DMS153 treated with DMSO at 0.1 percent for 48 hours (cell line): ENCODE measurements around the gene PTPRZ1.

Source experiments
- DNase-seq: peaks from one replicate; lab custom pipeline; 2025; ENCODE audit not compliant: unreplicated experiment; lab: John Stamatoyannopoulos, UW

Gene PTPRZ1

DNA sequence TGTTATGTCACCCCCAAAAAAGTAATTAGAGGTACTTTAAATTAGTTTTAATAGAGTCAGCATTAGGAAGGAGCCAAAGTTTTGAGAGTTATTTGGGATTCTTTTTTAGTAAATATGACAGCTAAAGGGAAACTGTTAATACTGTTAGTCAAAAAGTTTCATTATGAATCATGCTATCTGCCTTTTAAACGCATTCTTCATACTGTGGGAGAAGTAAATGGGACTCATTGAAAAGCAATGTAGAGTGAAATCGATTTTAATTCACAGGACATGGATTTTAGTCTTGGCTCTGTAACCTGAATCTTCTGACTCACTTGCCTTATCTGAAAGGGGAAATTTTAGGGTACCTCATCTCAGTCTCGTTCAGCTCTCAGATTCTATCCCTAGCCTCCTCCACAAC, 165.9 kb downstream of the PTPRZ1 start:
- DNase-seq = no peak

DNA sequence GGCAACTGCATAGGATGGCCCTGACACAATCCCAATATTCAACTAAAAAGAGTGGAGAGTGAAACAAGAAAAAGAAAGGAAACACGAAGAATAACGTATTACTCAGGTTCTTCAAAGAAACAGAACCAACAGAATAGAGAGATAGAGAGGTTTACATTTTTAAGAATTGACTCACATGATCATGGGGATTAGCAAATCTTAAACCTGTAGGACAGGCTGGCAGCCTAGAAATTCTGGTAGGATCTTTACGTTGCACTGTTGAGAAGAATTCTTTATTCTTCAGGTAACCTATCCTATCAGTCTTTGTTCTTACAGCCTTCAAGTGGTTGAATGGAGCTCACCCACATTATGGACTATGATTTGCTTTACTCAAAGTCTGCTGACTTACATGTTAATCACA, 167.2 kb downstream of the PTPRZ1 start:
- DNase-seq = no peak

DNA sequence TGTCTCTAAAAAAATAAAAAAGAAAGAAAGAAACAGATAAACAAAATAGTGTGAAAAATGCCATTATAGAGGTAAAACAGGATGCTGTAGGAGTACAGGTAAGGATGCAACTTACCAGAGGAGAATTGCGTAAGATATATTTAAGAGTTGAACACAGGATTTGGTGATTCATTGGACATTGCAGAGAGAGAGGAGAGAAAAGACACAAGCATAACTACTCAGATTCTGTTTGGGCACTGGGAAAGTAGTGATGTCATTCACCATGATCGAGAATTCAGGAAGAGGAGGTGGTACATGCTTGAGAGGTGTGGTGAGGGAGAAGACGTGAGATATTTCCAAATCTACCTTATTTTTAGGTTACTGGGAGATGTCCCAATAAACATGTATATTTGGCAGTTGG, 173.4 kb downstream of the PTPRZ1 start:
- DNase-seq = no peak

DNA sequence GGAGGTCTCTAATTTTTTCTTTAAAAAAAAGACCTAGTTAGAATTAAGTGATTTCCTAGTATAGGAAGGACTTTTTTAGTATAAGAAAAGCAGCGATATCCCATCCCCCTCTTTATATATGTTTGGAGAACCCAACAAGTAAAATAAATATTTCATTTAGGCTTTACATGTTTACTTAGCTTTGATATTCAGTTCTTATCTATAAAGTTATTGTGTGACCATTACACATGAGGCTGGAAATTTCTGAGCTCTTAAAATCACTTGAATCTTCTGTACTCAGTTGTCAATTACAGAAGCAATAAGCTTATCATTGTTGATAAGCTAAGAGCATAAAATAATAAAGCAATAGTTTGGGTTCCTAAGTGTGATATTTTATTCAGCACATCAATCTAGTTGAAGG, 181.4 kb downstream of the PTPRZ1 start:
- DNase-seq = no peak

DNA sequence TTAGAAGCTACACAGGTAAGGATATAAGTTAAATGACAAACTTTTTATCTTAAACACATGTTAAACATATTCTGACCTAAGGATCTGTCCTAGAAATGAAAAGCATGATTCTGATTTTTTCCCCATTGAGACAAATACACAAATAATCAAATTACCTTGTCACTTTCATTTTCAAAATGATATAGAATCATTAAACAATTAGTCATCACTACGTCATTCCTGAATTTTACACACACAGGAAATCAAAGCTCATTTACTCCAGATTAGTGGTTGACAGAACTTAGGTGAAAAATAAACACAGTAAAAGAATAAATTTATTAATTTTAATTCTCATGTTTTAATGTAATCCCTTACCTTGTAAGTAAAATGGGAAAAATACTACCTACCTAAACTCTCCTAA, 182.1 kb downstream of the PTPRZ1 start:
- DNase-seq = no peak

DNA sequence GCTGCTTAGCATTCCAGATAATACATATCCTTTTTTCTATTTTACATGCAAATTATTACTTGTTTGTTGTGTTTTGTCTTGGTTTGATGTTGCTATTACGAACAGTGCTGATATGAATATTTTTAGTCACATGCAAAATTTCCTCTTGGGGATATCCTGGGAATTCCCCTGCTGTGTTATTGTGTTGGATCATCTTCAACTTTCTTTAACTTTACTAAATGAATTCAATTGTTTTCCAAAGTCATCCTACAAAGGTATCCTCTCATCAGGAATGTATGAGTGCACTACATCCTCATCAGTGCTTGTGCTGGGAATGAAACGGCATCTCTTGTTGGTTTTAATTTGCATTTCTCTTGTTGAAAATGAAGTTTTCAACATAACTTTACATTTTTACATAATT, 184.0 kb downstream of the PTPRZ1 start:
- DNase-seq = no peak

DNA sequence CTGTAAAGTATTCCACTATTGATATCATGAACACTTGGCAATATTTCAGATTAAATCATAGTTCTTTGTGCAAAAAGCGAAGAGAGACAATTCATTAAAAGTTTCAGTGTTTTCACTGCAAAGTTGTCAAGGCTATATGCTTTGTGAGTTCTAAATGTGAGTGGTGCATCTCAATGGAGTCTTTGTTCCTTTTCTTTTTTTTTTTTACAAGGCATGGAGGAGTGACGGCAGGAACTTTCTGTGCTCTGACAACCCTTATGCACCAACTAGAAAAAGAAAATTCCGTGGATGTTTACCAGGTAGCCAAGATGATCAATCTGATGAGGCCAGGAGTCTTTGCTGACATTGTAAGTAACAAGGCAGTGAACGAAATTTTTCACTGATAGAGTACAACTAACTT, 186.6 kb downstream of the PTPRZ1 start:
- no peak for DNase-seq

DNA sequence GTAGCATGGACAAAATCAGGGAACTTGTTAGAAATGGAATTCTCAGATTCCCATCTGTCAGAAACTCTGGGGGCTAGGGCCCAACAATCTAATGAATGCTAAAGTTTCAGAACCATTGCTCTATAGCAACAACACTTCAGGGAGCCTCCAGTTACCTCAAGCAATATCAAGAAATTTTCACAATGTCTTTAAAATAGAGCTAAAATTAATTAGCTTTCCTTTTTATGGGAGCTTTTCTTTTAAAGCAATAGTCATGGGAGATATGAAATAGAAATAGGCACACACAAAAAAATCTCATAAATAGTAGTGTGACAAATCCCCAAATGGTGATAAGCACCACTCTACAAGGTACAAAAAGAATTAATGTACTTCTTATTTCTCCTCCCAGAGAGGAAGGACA, 190.2 kb downstream of the PTPRZ1 start:
- no peak for DNase-seq

DNA sequence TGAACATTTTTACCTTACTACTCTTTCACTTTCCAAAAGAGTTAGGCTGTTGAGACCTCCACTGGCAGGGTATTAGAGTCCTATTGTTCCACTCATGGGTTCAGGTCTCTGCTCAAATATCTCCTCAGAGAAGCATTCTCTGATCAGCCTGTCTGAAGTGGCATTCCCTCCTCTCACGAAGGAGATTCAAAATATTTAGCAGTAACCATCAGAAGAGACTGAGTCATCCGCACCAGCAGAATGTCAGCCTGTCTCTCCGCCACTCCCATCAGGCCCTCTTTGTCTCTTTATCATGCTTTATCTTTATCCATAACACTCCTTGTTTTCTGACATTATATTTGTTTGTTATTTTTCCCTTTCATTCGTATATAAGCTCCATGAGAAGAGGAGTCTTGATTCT, 192.0 kb downstream of the PTPRZ1 start:
- DNase-seq = no peak

DNA sequence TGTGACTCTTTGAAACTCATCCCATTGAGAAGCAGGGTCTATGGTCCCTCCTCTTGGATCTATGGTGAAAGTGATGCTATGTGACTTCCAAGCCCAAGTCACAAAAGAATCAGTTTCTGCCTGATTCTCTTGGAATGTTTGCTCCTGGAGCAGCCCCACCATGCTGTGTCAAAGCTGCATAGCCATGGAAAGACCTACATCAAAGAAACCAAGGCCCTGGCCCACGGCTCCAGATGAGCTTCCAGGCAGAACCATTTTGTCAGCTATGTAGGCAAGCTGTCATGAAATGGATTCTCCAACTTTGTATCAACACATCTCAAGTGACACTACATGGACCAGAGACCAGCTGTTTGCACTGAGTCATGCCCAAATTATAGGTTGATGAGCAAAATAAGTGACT, 194.1 kb downstream of the PTPRZ1 start:
- DNase-seq = no peak

DNA sequence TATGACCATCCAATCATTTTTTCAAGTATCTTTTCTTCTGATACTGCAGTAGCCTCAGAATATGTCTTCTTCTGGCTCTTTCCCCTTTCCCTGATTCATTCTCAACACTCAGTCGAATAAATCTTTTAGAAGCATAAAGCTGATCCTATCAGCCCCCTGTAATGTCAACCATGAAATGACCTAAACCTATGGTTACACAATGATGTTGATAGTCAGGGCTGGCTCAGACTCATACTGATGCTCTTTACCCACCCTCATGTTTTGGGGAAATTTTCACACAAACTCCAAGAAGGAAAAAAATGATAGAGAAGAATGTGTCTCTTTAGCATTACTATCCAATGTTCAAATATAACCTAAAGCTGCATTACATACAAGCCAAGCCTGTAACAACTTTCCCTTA, 195.1 kb downstream of the PTPRZ1 start:
- DNase-seq = no peak

DNA sequence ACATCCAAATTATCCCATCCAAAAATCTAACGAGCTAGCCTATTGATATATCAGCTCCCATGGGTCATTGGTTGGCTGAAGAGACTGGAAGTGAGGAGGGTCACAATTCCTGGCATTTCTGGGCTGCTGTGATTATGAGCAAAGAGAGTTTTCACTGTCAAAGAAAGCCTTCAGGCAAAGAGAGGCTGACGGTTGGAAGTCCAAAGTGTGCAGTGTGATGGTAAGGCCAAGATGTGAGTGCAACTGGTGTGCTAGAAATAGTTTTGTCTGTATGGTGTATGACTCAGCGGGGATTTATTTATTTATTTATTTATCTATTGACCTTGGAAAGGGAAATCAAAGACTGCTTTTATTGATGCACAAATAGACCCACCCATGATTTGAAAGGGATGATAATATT, 196.0 kb downstream of the PTPRZ1 start:
- no peak for DNase-seq

DNA sequence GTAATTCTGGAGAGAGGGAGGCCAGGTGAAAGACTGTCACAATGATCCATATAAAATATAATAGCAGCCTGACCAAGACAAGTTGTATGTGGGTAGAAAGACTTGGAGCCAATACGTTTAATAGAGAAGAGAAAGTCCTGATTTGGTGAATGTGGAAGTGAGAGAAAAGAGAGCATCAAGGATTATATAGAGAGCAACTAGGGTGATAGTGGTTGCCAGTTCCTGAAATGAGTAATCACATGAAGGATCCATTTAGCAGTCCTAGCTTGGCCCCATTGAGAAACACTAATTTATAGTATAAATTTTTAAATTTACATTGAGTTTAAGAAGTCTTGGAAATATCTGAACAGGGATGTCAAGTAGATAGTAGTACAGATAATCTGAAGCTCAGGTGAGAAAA, 197.1 kb downstream of the PTPRZ1 start:
- no peak for DNase-seq

DNA sequence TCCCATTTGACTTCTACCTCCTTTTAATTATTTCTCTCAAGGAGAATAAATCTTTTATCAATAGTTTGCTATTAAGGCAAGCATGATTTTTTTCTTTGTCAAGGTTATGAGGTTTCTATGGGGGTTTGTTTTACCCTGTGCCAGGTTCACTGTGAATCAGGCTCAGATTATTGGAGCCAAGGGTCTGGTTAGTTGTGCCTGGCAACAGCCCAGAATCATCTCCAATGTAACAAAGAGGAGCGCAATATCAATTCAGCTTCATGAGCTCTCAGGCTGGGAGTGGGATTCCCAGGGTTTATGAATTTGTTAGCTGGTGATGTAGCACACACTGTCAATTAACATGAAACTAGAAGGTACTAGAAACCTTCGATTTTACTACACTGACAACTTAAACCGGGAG, 197.9 kb downstream of the PTPRZ1 start:
- DNase-seq = no peak

DNA sequence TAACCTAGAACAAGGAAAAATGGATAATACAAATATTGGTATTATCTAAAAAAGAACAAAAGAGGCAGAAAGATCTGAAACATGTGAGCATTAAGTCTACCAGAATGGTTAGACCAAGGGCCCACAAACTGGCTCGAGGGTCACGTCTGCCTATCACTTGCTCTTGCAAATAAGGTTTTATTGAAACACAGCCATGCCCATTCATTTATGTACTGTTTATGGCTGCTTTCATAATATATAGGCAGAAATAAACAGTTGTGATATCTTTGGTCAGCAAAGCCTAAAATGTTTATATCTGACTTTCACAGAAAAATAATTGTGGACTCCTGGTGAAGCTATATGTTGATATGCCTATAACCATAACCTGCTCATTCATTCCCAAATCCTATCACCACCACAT, 199.3 kb downstream of the PTPRZ1 start:
- no peak for DNase-seq

DNA sequence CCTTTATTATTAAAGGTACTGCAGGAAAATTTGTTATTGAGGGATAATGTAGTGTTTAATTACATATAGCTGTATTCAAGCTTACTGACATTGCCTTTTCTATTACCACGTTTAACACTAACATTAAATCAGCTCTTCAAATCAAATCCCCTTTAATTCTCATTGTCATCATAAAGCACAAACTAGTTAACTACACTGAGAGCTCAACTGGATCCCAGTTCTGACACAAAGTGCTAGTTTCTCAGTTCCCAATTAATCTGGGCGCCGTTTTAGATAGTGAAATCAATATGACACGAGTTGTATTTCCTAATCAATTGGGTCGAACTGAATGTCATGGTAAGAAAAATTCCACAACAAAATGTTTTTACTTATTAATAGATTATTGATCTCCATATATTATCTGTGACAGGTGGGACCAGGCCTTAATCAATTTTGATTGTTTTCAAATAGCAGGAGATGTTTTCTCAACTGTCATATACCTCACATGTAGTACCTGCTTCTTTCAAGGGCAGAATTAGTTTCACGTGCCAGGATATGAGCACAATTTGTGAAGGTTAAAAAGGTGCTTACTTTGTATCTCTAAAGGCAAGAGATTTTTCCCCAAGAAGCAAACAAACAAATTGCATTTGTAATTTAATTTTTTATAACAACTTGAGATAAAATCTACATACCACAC, 200.1 kb downstream of the PTPRZ1 start:
- no peak for DNase-seq

DNA sequence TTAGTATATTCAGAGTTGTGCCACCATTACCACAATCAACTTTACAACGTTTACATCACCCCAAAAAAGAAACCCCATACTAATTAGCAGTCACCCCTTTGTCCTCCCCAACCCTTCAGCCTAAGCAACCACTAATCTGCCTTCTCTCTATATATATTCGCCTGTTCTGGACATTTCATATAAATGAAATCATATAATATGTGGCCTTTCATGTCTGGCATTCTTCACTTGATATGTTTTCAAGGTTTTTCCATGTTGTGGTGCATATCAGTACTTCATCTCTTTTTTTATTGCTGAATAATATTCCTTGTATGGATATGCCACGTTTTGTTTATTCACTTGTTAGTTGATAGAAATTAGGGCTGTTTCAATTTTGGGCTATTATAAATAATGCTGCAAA, 200.7 kb downstream of the PTPRZ1 start:
- no peak for DNase-seq

DNA sequence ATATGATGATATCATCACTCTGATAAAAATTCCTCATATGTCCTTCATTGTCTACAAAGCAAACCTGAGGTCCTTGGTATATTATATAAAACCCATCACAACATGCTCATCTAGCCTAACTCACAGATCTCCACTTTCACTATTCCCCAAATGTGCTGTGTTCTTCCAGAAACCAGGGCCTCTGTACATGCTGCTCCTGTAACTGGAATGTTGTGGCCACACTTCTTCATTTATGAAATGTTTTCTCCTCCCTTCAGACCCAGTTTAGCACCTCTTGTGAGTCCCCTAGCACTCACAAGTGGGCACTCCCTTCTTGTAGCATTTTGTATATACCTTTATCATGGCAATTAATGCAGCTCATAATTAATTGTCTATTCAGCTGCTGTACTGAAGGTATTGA, 209.2 kb downstream of the PTPRZ1 start:
- no peak for DNase-seq

DNA sequence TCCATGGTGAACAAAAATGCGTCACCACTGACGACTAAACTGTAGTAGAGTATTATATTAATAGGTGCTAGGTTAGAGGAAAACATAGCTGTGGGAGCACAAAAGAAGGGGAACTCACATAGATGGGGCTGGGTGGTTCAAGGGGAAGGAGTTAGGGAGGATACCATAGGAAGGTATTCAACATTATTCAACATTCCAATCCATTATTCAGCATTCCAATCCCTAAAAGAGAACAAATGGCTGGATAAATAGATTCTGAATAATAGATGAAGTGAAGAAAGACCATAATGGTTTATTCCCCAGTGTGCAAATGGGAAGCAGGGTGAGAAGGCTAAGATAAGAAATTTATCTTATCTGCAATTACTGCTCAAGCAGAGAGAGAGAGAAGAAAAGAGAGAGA, 209.7 kb downstream of the PTPRZ1 start:
- no peak for DNase-seq

DNA sequence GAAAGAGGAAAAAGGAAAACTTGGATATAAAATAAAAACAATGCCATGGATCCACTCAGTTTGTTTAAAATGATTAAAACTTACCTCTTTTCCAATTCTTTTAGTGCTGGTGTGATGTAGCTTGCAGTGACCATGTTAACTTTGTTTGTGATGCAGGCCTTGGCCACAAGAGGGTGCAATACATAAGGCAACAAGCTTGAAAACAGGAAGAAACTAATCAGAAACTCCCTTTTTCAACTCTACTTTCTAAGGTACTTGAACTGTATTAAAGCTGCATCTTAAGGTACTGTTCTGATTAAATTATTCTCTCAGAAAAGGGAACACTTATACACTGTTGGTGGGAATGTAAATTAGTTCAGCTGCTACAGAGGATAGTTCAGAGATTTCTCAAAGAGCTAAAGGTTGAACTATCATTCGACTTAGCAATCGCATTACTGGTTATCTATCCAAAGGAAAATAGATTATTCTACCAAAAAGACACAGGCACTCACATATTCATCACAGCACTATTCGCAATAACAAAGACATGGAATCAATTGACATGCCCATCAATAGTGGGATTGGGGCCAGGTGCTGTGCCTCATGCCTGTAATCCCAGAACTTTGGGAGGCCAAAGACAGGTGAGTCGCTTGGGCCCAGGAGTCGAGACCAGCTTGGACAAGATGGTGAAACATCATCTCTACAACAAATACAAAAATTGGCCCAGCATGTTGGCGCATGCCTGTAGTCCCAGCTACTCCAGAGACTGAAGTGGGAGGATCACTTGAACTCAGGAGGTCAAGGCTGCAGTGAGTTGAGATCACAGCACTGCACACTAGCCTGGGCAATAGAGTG, 220.2 kb downstream of the PTPRZ1 start:
- DNase-seq = peak; percentile 8

DNA sequence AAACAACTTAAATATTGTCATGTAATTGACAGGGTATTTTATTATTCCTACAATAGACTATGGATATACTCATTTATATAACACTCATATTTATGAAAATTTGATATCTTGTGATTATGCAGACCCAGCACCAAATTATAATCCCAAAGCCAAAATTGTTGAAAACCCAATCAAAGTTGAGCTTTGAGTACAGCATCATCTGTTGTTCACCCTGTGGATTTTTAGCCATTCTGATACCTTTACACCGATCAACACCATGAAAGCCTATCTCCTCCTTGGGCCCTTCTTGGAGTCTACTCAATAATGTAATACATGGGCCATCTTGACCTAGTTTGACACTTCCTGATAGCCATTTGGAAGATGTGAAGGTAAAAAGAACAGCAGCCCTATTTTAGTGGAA, 221.6 kb downstream of the PTPRZ1 start:
- no peak for DNase-seq

DNA sequence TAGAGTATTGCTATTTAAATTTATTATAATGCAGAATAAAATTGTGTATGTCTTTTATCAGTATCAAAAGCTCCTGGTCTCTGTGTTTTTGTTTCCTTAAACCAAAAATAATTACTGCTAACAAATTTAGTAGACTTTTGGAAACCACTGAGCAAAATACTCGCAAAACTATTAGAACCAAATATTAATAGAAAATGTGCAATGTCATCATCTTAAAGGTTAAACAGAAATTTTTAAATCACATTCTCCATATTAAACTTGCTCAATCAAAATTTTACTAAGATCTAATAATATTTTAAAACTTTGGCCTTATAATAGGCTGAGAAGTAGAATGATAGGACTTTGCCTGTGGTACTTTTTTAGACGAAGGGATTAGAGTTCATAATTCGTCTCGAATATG, 222.7 kb downstream of the PTPRZ1 start:
- DNase-seq = no peak

DNA sequence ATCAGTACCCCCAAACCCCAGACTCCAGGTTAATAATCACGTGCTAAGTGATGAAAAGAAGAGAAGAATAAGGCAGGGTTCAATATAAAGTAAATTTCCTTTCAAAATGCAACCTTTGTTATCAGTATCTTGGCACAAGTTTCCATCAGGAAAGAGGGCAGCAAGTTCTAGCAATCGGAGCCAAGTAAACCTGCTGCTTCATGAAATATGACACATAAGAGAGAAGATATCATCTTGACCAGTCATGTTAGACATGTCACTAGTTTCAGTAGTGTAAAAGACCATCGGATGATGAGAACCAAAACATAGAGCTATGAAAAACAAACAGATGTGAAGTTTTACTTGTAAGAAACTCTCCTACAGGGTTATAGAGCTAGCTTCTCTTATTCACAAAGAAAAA, 227.1 kb downstream of the PTPRZ1 start:
- DNase-seq = no peak
